Mucosa of rectum (tissue), 2 donors: ENCODE measurements around the gene SHTN1.

Experiments used
- H3K27ac ChIP-seq, 2 donors: one replicate each; pipeline ENCODE4 v1.7.0; 2013; ENCODE audit warnings: inconsistent platforms in 2 of 2, low read depth in 2 of 2, low read length in 2 of 2
- H3K27me3 ChIP-seq, 2 donors: one replicate each; pipeline ENCODE4 v1.7.0; 2013; ENCODE audit warnings: low read length in 2 of 2; ENCODE audit not compliant: control insufficient read depth in 2 of 2, insufficient read depth in 2 of 2
- H3K36me3 ChIP-seq, 2 donors: one replicate each; pipeline ENCODE4 v1.7.0; 2013; ENCODE audit warnings: low read length in 2 of 2; ENCODE audit not compliant: control insufficient read depth in 2 of 2, insufficient read depth in 2 of 2
- H3K4me1 ChIP-seq, 2 donors: one replicate each; pipeline ENCODE4 v1.7.0; 2013; ENCODE audit warnings: low read length in 2 of 2, mild to moderate bottlenecking in 1 of 2; ENCODE audit not compliant: control insufficient read depth in 2 of 2, insufficient read depth in 2 of 2
- H3K4me3 ChIP-seq, 2 donors: one replicate each; pipeline ENCODE4 v1.7.0; 2013; ENCODE audit warnings: low read length in 2 of 2
- H3K9ac ChIP-seq, 2 donors: one replicate each; pipeline ENCODE4 v1.7.0; 2013; ENCODE audit warnings: low read length in 2 of 2, low read depth in 1 of 2, mild to moderate bottlenecking in 1 of 2
- H3K9me3 ChIP-seq, 2 donors: one replicate each; pipeline ENCODE4 v1.7.0; 2013; ENCODE audit warnings: low read length in 2 of 2; ENCODE audit not compliant: control insufficient read depth in 2 of 2
- donor health status: healthy.
- donor health status: Normal muscosa, but diverticular disease.

Gene SHTN1

DNA sequence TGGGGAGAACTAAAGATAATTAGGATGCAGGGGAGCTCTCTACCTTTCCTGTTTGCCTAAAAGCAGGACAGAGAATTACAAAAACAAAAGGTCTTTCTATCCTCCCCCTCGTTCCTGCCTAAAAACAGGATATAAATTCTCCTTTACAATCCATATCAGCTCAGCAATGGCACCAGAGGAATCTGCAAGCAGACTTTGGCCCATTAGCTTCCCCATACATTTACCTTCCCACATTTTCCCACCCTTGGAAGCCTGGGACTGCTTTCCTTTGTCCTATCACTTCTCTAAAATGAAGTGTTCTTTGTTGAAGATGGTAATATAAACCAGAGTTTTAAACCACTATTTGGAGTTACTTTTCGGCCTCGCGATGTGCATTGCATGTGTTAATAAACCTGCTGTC is 15.5 kb downstream of the SHTN1 start:
- Histone ChIP-seq H3K4me1 (no peaks in the 10 kb centered on the region), H3K27me3 (no peaks in the 10 kb centered on the region), H3K27ac (no peak overlapping the region), H3K4me3 (no peak overlapping the region), H3K9me3 (no peaks in the 10 kb centered on the region), H3K9ac (no peak overlapping the region), H3K36me3 (no peaks in the 10 kb centered on the region)

DNA sequence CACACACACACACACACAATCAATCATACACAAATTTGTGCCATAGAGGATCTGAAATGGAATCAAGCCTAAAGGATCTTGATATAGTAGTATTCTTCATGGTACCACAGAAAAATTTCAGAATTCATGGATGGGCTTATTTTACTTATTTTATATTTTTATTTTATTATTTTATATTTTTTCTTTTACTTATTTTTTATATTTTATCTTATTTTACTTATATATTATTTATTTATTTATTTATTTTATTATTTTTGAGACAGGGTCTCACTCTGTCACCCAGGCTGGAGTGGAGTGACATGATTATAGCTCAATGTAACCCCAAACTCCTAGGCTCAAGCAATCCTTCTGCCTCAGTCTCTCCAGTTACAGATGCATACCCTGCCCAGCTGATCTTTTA is 16.7 kb downstream of the SHTN1 start:
- no peak overlapping the region for H3K4me3 ChIP-seq
- no peaks in the 10 kb centered on the region for H3K9me3 ChIP-seq
- no peak overlapping the region for H3K27ac ChIP-seq
- H3K9ac ChIP-seq = no peak overlapping the region
- no peaks in the 10 kb centered on the region for H3K27me3 ChIP-seq
- no peaks in the 10 kb centered on the region for H3K36me3 ChIP-seq
- no peaks in the 10 kb centered on the region for H3K4me1 ChIP-seq

- H3K9ac ChIP-seq = no peak overlapping the region
- H3K36me3 ChIP-seq = no peaks in the 10 kb centered on the region
- H3K4me1 ChIP-seq = peaks cover 0 to 3% of the 10 kb centered on the region in 2 donors
- H3K27me3 ChIP-seq = no peaks in the 10 kb centered on the region
- H3K27ac ChIP-seq = no peak overlapping the region
- H3K4me3 ChIP-seq = no peak overlapping the region
- no peaks in the 10 kb centered on the region for H3K9me3 ChIP-seq
These were observed 19.4 kb downstream of the SHTN1 start for GRCh38 chr10:116985611-116986010.

GRCh38 chr10:116984202-116984990 is 20.6 kb downstream of the SHTN1 start:
- Histone ChIP-seq H3K27me3 (no peaks in the 10 kb centered on the region), H3K36me3 (no peaks in the 10 kb centered on the region), H3K4me1 (peaks cover 0 to 3% of the 10 kb centered on the region in 2 donors), H3K9ac (no peak overlapping the region), H3K4me3 (no peak overlapping the region), H3K9me3 (no peaks in the 10 kb centered on the region), H3K27ac (no peak overlapping the region)

DNA sequence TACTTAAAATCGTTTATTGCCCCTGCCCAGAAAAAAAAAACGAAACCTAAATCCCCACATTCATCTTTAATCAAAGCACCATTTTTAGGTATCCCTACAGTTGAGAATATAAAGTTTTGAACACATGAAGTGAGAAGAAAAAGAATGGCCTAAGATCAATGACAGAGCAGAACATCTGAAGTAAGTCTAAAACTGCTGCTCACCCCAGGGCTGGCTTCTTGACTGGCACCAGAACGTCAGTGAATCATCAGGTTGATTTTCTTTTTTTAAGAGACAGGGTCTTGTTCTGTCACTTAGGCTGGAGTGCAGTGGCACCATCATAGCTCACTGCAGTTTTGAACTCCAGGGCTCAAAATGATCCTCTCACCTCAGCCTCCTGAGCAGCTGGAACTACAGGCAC is 24.9 kb downstream of the SHTN1 start:
- no peak overlapping the region for H3K4me3 ChIP-seq

DNA sequence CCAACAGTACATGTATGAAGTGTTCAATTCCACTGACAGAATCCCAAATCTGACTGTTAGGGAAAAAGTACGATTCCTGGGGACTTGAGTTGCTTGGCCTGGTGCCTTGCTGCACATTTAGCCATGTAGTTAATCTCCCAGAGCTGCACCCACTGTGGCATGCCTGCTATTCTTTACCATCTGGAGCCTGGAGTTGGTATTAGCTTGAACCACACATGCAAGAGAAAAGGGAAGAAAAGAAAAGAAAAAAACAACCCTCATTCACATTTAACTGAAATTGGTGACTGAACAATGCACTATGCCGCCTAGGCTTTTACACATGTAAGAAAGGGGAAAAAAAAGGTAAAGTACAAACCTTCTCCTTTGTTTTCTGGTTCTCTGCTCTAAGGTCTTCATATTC is 26.1 kb downstream of the SHTN1 start:
- H3K4me1 ChIP-seq = peaks cover 0 to 3% of the 10 kb centered on the region in 2 donors
- H3K27me3 ChIP-seq = no peaks in the 10 kb centered on the region
- H3K36me3 ChIP-seq = peaks cover 5 to 6% of the 10 kb centered on the region in 2 donors
- no peak overlapping the region for H3K9ac ChIP-seq
- no peaks in the 10 kb centered on the region for H3K9me3 ChIP-seq
- no peak overlapping the region for H3K27ac ChIP-seq
- no peak overlapping the region for H3K4me3 ChIP-seq

More for the DNA sequence above, 24.9 kb downstream of the SHTN1 start:
- no peaks in the 10 kb centered on the region for H3K9me3 ChIP-seq
- peaks cover 5 to 6% of the 10 kb centered on the region in 2 donors for H3K36me3 ChIP-seq
- no peaks in the 10 kb centered on the region for H3K27me3 ChIP-seq
- no peak overlapping the region for H3K27ac ChIP-seq
- H3K4me1 ChIP-seq = peaks cover 0 to 3% of the 10 kb centered on the region in 2 donors
- no peak overlapping the region for H3K9ac ChIP-seq

- Histone ChIP-seq H3K27ac (no peak overlapping the region), H3K36me3 (peaks cover 5 to 6% of the 10 kb centered on the region in 2 donors), H3K9ac (no peak overlapping the region), H3K27me3 (no peaks in the 10 kb centered on the region), H3K4me1 (no peaks in the 10 kb centered on the region), H3K4me3 (no peak overlapping the region), H3K9me3 (peaks cover 0 to 2% of the 10 kb centered on the region in 2 donors)
These were observed 30.5 kb downstream of the SHTN1 start for GRCh38 chr10:116974456-116975005.

DNA sequence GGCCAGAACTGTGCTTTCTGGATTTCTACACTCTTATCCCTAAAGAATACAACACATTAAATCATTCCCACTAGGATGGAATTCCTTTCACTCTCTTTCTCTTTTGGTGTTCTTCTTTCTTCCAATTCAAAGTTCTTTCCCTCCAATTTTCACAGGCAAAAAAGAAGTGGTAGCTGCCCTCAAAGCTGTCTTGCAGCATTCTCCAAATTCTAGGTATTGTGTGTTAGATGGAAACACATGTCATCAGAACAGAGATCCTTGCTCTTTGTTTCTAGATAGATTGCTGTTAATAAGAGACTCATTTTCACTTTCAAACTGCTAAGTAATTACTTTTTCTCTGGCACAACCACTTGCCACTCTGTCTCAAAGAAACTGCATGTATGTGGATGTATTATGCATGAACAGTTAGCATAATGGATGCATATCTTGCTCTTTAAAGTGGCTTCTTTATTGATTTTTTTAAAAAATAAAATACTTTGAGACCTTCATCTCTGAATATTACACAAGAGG is 31.0 kb downstream of the SHTN1 start:
- Histone ChIP-seq H3K4me1 (no peaks in the 10 kb centered on the region), H3K36me3 (peaks cover 5 to 6% of the 10 kb centered on the region in 2 donors), H3K27me3 (no peaks in the 10 kb centered on the region), H3K27ac (no peak overlapping the region), H3K4me3 (no peak overlapping the region), H3K9ac (no peak overlapping the region), H3K9me3 (peaks cover 0 to 2% of the 10 kb centered on the region in 2 donors)

GRCh38 chr10:116973371-116973905 is 31.5 kb downstream of the SHTN1 start:
- Histone ChIP-seq H3K27me3 (no peaks in the 10 kb centered on the region), H3K9ac (no peak overlapping the region), H3K9me3 (peaks cover 0 to 2% of the 10 kb centered on the region in 2 donors), H3K36me3 (peaks cover 5 to 6% of the 10 kb centered on the region in 2 donors), H3K4me1 (no peaks in the 10 kb centered on the region), H3K27ac (no peak overlapping the region), H3K4me3 (no peak overlapping the region)

- Histone ChIP-seq H3K27me3 (no peaks in the 10 kb centered on the region), H3K9me3 (peaks cover 0 to 2% of the 10 kb centered on the region in 2 donors)
These were observed 32.9 kb downstream of the SHTN1 start for GRCh38 chr10:116972131-116972530.

More at GRCh38 chr10:116972131-116972530, 32.9 kb downstream of the SHTN1 start:
- Histone ChIP-seq H3K27ac (no peak overlapping the region), H3K36me3 (peaks cover 2 to 9% of the 10 kb centered on the region in 2 donors), H3K4me1 (no peaks in the 10 kb centered on the region), H3K9ac (no peak overlapping the region), H3K4me3 (no peak overlapping the region)
